Naive thymus-derived CD4-positive, alpha-beta T cell (primary cell): Measurements from ENCODE around the gene WDR64. TPM values are rescaled to one million over a fixed set of nuclear protein-coding genes. Genes with fewer than 3 reads are reported as not detected.

Source experiments
- ATAC-seq: fragments of 150-1000 bp; cut with Tn5 transposase; 2 replicates; pipeline ENCODE4 v1.10.0; 2021; ENCODE audit warnings: mild to moderate bottlenecking, moderate library complexity
- CTCF ChIA-PET: fragments of 350-600 bp; sonication (Branson Sonifier 250); formaldehyde crosslinking; loops from one replicate; lab custom pipeline; 2021; ENCODE audit warnings: antibody characterized with exemption; lab: Charles Lee
- POLR2A ChIA-PET: fragments of 350-600 bp; sonication (Branson Sonifier 250); formaldehyde crosslinking; loops from one replicate; lab custom pipeline; 2021; ENCODE audit warnings: antibody characterized with exemption, inconsistent platforms; lab: Charles Lee
- DNase-seq, 9 donors: peaks; one replicate each; pipeline versions ENCODE4 v3.0.0 to v3.0.0-alpha.2; 2020 to 2022; ENCODE audit warnings: mixed read lengths in 1 of 9
- H3K27ac ChIP-seq: one replicate; pipeline ENCODE4 v1.7.0; 2013; ENCODE audit warnings: mild to moderate bottlenecking, low read depth, low read length, moderate library complexity
- H3K27me3 ChIP-seq, 2 donors: one replicate each; pipeline ENCODE4 v1.7.0; 2013; ENCODE audit warnings: low read length in 2 of 2, mild to moderate bottlenecking in 2 of 2, moderate library complexity in 2 of 2; ENCODE audit not compliant: control insufficient read depth in 2 of 2, insufficient read depth in 2 of 2
- H3K36me3 ChIP-seq, 3 experiments: 1 replicate in 2 of 3; 2 replicates in 1 of 3; pipeline ENCODE4 v1.7.0; 2013; ENCODE audit warnings: low read length in 3 of 3, mild to moderate bottlenecking in 3 of 3, moderate library complexity in 1 of 3; ENCODE audit not compliant: insufficient read depth in 3 of 3, control insufficient read depth in 2 of 3
- H3K4me1 ChIP-seq, 2 donors: one replicate each; pipeline ENCODE4 v1.7.0; 2013; ENCODE audit warnings: low read length in 2 of 2, mild to moderate bottlenecking in 2 of 2, moderate library complexity in 1 of 2; ENCODE audit not compliant: control insufficient read depth in 2 of 2, insufficient read depth in 2 of 2
- H3K4me3 ChIP-seq: 2 replicates; pipeline ENCODE4 v1.7.0; 2013; ENCODE audit warnings: mild to moderate bottlenecking, low read length
- H3K9me3 ChIP-seq, 3 experiments: 1 replicate in 2 of 3; 2 replicates in 1 of 3; pipeline ENCODE4 v1.7.0; 2013; ENCODE audit warnings: low read length in 3 of 3; ENCODE audit not compliant: control insufficient read depth in 2 of 3
- H3K27ac Mint-ChIP-seq, 9 donors: one replicate each; pipeline ENCODE4 v1.8.0; 2020 to 2022; ENCODE audit warnings: mixed read lengths in 9 of 9, mild to moderate bottlenecking in 8 of 9, moderate library complexity in 5 of 9, inconsistent platforms in 2 of 9
- H3K27me3 Mint-ChIP-seq, 5 donors: one replicate each; pipeline ENCODE4 v1.8.0; 2021 to 2022; ENCODE audit warnings: mixed read lengths in 5 of 5, mild to moderate bottlenecking in 1 of 5
- H3K36me3 Mint-ChIP-seq, 5 donors: one replicate each; pipeline ENCODE4 v1.8.0; 2020 to 2022; ENCODE audit warnings: mixed read lengths in 5 of 5, mild to moderate bottlenecking in 3 of 5, inconsistent platforms in 1 of 5
- H3K4me1 Mint-ChIP-seq, 7 donors: one replicate each; pipeline ENCODE4 v1.8.0; 2020 to 2022; ENCODE audit warnings: mixed read lengths in 7 of 7, mild to moderate bottlenecking in 3 of 7, inconsistent platforms in 1 of 7
- H3K4me3 Mint-ChIP-seq, 10 donors: one replicate each; pipeline ENCODE4 v1.8.0; 2020 to 2022; ENCODE audit warnings: mild to moderate bottlenecking in 10 of 10, mixed read lengths in 10 of 10, moderate library complexity in 6 of 10, inconsistent platforms in 2 of 10
- H3K9me3 Mint-ChIP-seq, 11 donors: one replicate each; pipeline ENCODE4 v1.8.0; 2020 to 2022; ENCODE audit warnings: mixed read lengths in 11 of 11, mild to moderate bottlenecking in 4 of 11, inconsistent platforms in 1 of 11, moderate library complexity in 1 of 11
- intact Hi-C, 2 donors: fragments of 100-400 bp; cut with micrococcal nuclease; formaldehyde crosslinking; loops; one replicate each; pipeline ENCODE4 v1.15.1; 2023
- polyA plus RNA-seq, 2 donors: library from polyadenylated mRNA; unstranded; fragments of 300-500 nt; fragmentation: Illumina TruSeq; gene quantifications; one replicate each; pipeline ENCODE4 v1.2.3, GENCODE V29; 2021
- total RNA-seq, 6 experiments: library from RNA in 5 of 6; stranded (reverse) in 5 of 6; gene quantifications; 1 replicate in 5 of 6; 2 replicates in 1 of 6; pipeline ENCODE4 v1.2.3 and lab custom pipeline; 2021 to 2026

The WDR64 gene
- total RNA-seq, result under 1 TPM; 0.24 to 0.66 (median 0.49) TPM
- under 1 TPM; 0.22 to 0.29 TPM for polyA plus RNA-seq
- total RNA-seq (lab: John Stamatoyannopoulos, UW), result not detected

GRCh38 chr1:241652012-241652411, at the start of gene WDR64:
Gene WDR64, plus strand, starts transcription at chr1:241652281. Its CDS starts 204 bp downstream, at chr1:241652485.
- intact Hi-C loops, result no loop called here
- ATAC-seq, result no peak
- DNase-seq, result no peak
- H3K27me3 ChIP-seq, result no peaks in the 10 kb centered on the region
- Mint-ChIP-seq H3K4me3 (no peak within 1 kb of the TSS), H3K36me3 (peaks cover 0 to 4% (median 0%) of the 10 kb centered on the region in 5 donors), H3K27me3 (peaks cover 0 to 10% (median 0%) of the 10 kb centered on the region in 5 donors), H3K27ac (no peak within 1 kb of the TSS), H3K4me1 (no peaks in the 10 kb centered on the region), H3K9me3 (peaks cover 0 to 5% (median 0%) of the 10 kb centered on the region in 11 donors)
- H3K4me1 ChIP-seq, result no peaks in the 10 kb centered on the region
- H3K9me3 ChIP-seq, result no peaks in the 10 kb centered on the region
- H3K4me3 ChIP-seq, result no peak within 1 kb of the TSS
- ChIA-PET CTCF (no interaction called here), POLR2A (no interaction called here)
- no peak within 1 kb of the TSS for H3K27ac ChIP-seq
- no peaks in the 10 kb centered on the region for H3K36me3 ChIP-seq

GRCh38 chr1:241603731-241604245, 48.3 kb upstream of the WDR64 start:
- Mint-ChIP-seq H3K27ac (no peak overlapping the region), H3K9me3 (peaks cover 0 to 2% (median 0%) of the 10 kb centered on the region in 11 donors), H3K4me1 (peaks cover 0 to 7% (median 0%) of the 10 kb centered on the region in 7 donors), H3K4me3 (no peak overlapping the region), H3K27me3 (no peaks in the 10 kb centered on the region), H3K36me3 (peaks cover 7 to 36% (median 29%) of the 10 kb centered on the region in 5 donors)
- DNase-seq (no peak), ATAC-seq (no peak)
- ChIA-PET CTCF (no interaction called here), POLR2A (no interaction called here)
- Histone ChIP-seq H3K9me3 (no peaks in the 10 kb centered on the region), H3K4me1 (no peaks in the 10 kb centered on the region), H3K27ac (no peak overlapping the region), H3K4me3 (no peak overlapping the region), H3K27me3 (no peaks in the 10 kb centered on the region), H3K36me3 (peaks cover 0 to 6% (median 0%) of the 10 kb centered on the region in 3 experiments)
- intact Hi-C loops, result no loop called here

GRCh38 chr1:241605146-241605805, 46.8 kb upstream of the WDR64 start:
- ATAC-seq (no peak), DNase-seq (no peak)
- H3K36me3 ChIP-seq, result peaks cover 0 to 6% (median 0%) of the 10 kb centered on the region in 3 experiments
- H3K4me3 Mint-ChIP-seq, result no peak overlapping the region
- no peaks in the 10 kb centered on the region for H3K27me3 Mint-ChIP-seq
- H3K27ac ChIP-seq, result no peak overlapping the region
- intact Hi-C loops, result no loop called here
- no peaks in the 10 kb centered on the region for H3K27me3 ChIP-seq
- peaks cover 0 to 2% (median 0%) of the 10 kb centered on the region in 11 donors for H3K9me3 Mint-ChIP-seq
- ChIA-PET CTCF (no interaction called here), POLR2A (no interaction called here)
- no peaks in the 10 kb centered on the region for H3K9me3 ChIP-seq
- peaks cover 7 to 36% (median 29%) of the 10 kb centered on the region in 5 donors for H3K36me3 Mint-ChIP-seq
- H3K4me3 ChIP-seq, result no peak overlapping the region
- H3K4me1 Mint-ChIP-seq, result peaks cover 0 to 7% (median 0%) of the 10 kb centered on the region in 7 donors
- H3K27ac Mint-ChIP-seq, result no peak overlapping the region
- no peaks in the 10 kb centered on the region for H3K4me1 ChIP-seq

GRCh38 chr1:241606544-241606943, 45.5 kb upstream of the WDR64 start:
- peaks cover 0 to 6% (median 0%) of the 10 kb centered on the region in 7 donors for H3K4me1 Mint-ChIP-seq
- intact Hi-C loops, result no loop called here
- Histone ChIP-seq H3K36me3 (peaks cover 0 to 6% (median 0%) of the 10 kb centered on the region in 3 experiments), H3K4me1 (peaks cover 0 to 3% of the 10 kb centered on the region in 2 donors), H3K27ac (no peak overlapping the region), H3K27me3 (no peaks in the 10 kb centered on the region), H3K9me3 (no peaks in the 10 kb centered on the region), H3K4me3 (no peak overlapping the region)
- H3K27me3 Mint-ChIP-seq, result no peaks in the 10 kb centered on the region
- ChIA-PET POLR2A (no interaction called here), CTCF (no interaction called here)
- H3K9me3 Mint-ChIP-seq, result no peaks in the 10 kb centered on the region
- no peak overlapping the region for H3K4me3 Mint-ChIP-seq
- H3K36me3 Mint-ChIP-seq, result peaks cover 4 to 26% (median 20%) of the 10 kb centered on the region in 5 donors
- no peak for DNase-seq
- no peak for ATAC-seq
- no peak overlapping the region for H3K27ac Mint-ChIP-seq

GRCh38 chr1:241607497-241607896, 44.6 kb upstream of the WDR64 start:
- no peak overlapping the region for H3K4me3 ChIP-seq
- ATAC-seq, result no peak
- no peaks in the 10 kb centered on the region for H3K9me3 Mint-ChIP-seq
- H3K9me3 ChIP-seq, result no peaks in the 10 kb centered on the region
- H3K4me3 Mint-ChIP-seq, result no peak overlapping the region
- peaks cover 0 to 3% of the 10 kb centered on the region in 2 donors for H3K4me1 ChIP-seq
- H3K36me3 ChIP-seq, result no peaks in the 10 kb centered on the region
- CTCF ChIA-PET, result no interaction called here
- H3K27ac Mint-ChIP-seq, result peak overlapping the region in 2 of 9 donors; percentile 33 to 88
- no peaks in the 10 kb centered on the region for H3K27me3 Mint-ChIP-seq
- peaks cover 0 to 1% (median 0%) of the 10 kb centered on the region in 7 donors for H3K4me1 Mint-ChIP-seq
- no peak overlapping the region for H3K27ac ChIP-seq
- POLR2A ChIA-PET, result no interaction called here
- intact Hi-C loops, result no loop called here
- peaks cover 1 to 17% (median 11%) of the 10 kb centered on the region in 5 donors for H3K36me3 Mint-ChIP-seq
- no peak for DNase-seq
- H3K27me3 ChIP-seq, result no peaks in the 10 kb centered on the region

GRCh38 chr1:241608379-241609033, 43.6 kb upstream of the WDR64 start:
- no peaks in the 10 kb centered on the region for H3K27me3 Mint-ChIP-seq
- no peaks in the 10 kb centered on the region for H3K27me3 ChIP-seq
- no peak overlapping the region for H3K27ac Mint-ChIP-seq
- H3K9me3 ChIP-seq, result no peaks in the 10 kb centered on the region
- no peak overlapping the region for H3K27ac ChIP-seq
- CTCF ChIA-PET, result interaction anchor here (0.9 kb wide), 1 partner anchor 19 kb away, joined by 4 read pairs; no protein-coding TSS in a partner anchor
- no peaks in the 10 kb centered on the region for H3K9me3 Mint-ChIP-seq
- ATAC-seq (no peak), DNase-seq (no peak)
- no peak overlapping the region for H3K4me3 Mint-ChIP-seq
- intact Hi-C loops, result loop anchor here in 1 of 2 donors (2.0 kb wide), 1 partner anchor 390 kb away; the partner anchor contains the start of gene MAP1LC3C
- peaks cover 0 to 3% of the 10 kb centered on the region in 2 donors for H3K4me1 ChIP-seq
- POLR2A ChIA-PET, result no interaction called here
- peaks cover 0 to 8% (median 1%) of the 10 kb centered on the region in 5 donors for H3K36me3 Mint-ChIP-seq
- H3K36me3 ChIP-seq, result no peaks in the 10 kb centered on the region
- peaks cover 0 to 4% (median 0%) of the 10 kb centered on the region in 7 donors for H3K4me1 Mint-ChIP-seq
- H3K4me3 ChIP-seq, result no peak overlapping the region
